ENCODE measurements around the gene MCF2L.

GRCh38 chr13:113029061-113029445 lies 60.0 kb downstream of the MCF2L start:
- no peak for TF ChIP-seq CTCF (IDR thresholded peaks at IDR 0.05)
- no peak for TF ChIP-seq HOXB13 (CRISPR knock-in tag; IDR thresholded peaks at IDR 0.05; ENCODE audit: low read depth)
- no peak for TF ChIP-seq REST (IDR thresholded peaks at IDR 0.05)

Measured in A549 (cell line).